Skeletal muscle satellite cell (primary cell): ENCODE data around the gene HRH1. TPM values are rescaled to one million over a fixed set of nuclear protein-coding genes. Genes with fewer than 3 reads are reported as not detected.

Experiments used
- small RNA-seq: library from RNA; depleted of rRNA; stranded (forward); fragments of <200 nt; gene quantifications from one replicate; pipeline ENCODE3, GENCODE V24; 2012

The HRH1 gene

Small RNA genes within 50 kb of the gene (small RNA-seq; reads per million reads assigned to genes)
- gene AC083855.1: not detected
